Medulla oblongata (tissue), 1 donor: ENCODE results near the gene PHF3.

Source experiments
- DNase-seq: peaks from one replicate; pipeline ENCODE4 v3.0.0-alpha.2; 2015; ENCODE audit errors: extremely low spot score

PHF3 gene

GRCh38 chr6:63649269-63649668, 13.7 kb downstream of the PHF3 start:
- DNase-seq, result no peak

GRCh38 chr6:63649847-63650265, 14.3 kb downstream of the PHF3 start:
- no peak for DNase-seq

- no peak for DNase-seq
Observed at GRCh38 chr6:63652980-63653379, 17.4 kb downstream of the PHF3 start.

GRCh38 chr6:63660757-63661156, 25.2 kb downstream of the PHF3 start:
- peak; percentile 42 for DNase-seq

- DNase-seq, result no peak
Observed at GRCh38 chr6:63661769-63662168, 26.2 kb downstream of the PHF3 start.

- DNase-seq, result no peak
Observed at GRCh38 chr6:63663147-63663955, 27.7 kb downstream of the PHF3 start.

GRCh38 chr6:63663956-63664281, 28.3 kb downstream of the PHF3 start:
- no peak for DNase-seq

GRCh38 chr6:63671098-63671754, 35.6 kb downstream of the PHF3 start:
- DNase-seq, result no peak

GRCh38 chr6:63672582-63673129, 37.1 kb downstream of the PHF3 start:
- DNase-seq, result no peak

GRCh38 chr6:63673692-63674091, 38.1 kb downstream of the PHF3 start:
- no peak for DNase-seq

GRCh38 chr6:63674635-63675034, 39.0 kb downstream of the PHF3 start:
- DNase-seq, result no peak

GRCh38 chr6:63675138-63675537, 39.5 kb downstream of the PHF3 start:
- DNase-seq, result no peak

- DNase-seq, result no peak
Observed at GRCh38 chr6:63676412-63677114, 41.0 kb downstream of the PHF3 start.

- DNase-seq, result no peak
Observed at GRCh38 chr6:63677282-63677681, 41.7 kb downstream of the PHF3 start.

- no peak for DNase-seq
Observed at GRCh38 chr6:63683071-63683603, 47.5 kb downstream of the PHF3 start.

GRCh38 chr6:63685446-63686379, 50.1 kb downstream of the PHF3 start:
- DNase-seq, result peak; percentile 58

- DNase-seq, result peak; percentile 26
Observed at GRCh38 chr6:63689421-63689820, 53.8 kb downstream of the PHF3 start.

GRCh38 chr6:63690221-63690620, 54.6 kb downstream of the PHF3 start:
- no peak for DNase-seq

GRCh38 chr6:63705707-63706106, 70.1 kb downstream of the PHF3 start:
- DNase-seq, result no peak

- DNase-seq, result no peak
Observed at GRCh38 chr6:63706630-63707029, 71.0 kb downstream of the PHF3 start.

GRCh38 chr6:63708631-63709030, 73.0 kb downstream of the PHF3 start:
- DNase-seq, result no peak
